Stimulated activated naive B cell treated with anti-CD40 and anti-IgM and Interleukin-4, amounts not matched to agents 10 μg/mL and 1 μg/mL and 100 μg/mL, for 72 hours (primary cell): ENCODE measurements around the gene MINDY4.

Experiments used
- ATAC-seq, 2 donors: fragments of 150-1000 bp; cut with Tn5 transposase; replicated peaks; 2 replicates each; pipeline ENCODE4 v1.10.0; 2021; ENCODE audit warnings: moderate library complexity in 1 of 2
- DNase-seq: peaks from one replicate; pipeline ENCODE4 v3.0.0; 2021
- H3K27ac Mint-ChIP-seq: one replicate; pipeline ENCODE4 v1.8.0; 2022; ENCODE audit warnings: mild to moderate bottlenecking, mixed read lengths
- H3K27me3 Mint-ChIP-seq, 2 donors: one replicate each; pipeline ENCODE4 v1.8.0; 2022; ENCODE audit warnings: mixed read lengths in 2 of 2
- H3K36me3 Mint-ChIP-seq, 2 donors: one replicate each; pipeline ENCODE4 v1.8.0; 2022; ENCODE audit warnings: mixed read lengths in 2 of 2, mild to moderate bottlenecking in 1 of 2
- H3K4me1 Mint-ChIP-seq, 2 donors: one replicate each; pipeline ENCODE4 v1.8.0; 2022; ENCODE audit warnings: mixed read lengths in 2 of 2, mild to moderate bottlenecking in 1 of 2
- H3K4me3 Mint-ChIP-seq, 2 donors: one replicate each; pipeline ENCODE4 v1.8.0; 2022; ENCODE audit warnings: mild to moderate bottlenecking in 2 of 2, mixed read lengths in 2 of 2, moderate library complexity in 1 of 2
- H3K9me3 Mint-ChIP-seq, 2 donors: one replicate each; pipeline ENCODE4 v1.8.0; 2022; ENCODE audit warnings: mixed read lengths in 2 of 2, mild to moderate bottlenecking in 1 of 2

The MINDY4 gene

DNA sequence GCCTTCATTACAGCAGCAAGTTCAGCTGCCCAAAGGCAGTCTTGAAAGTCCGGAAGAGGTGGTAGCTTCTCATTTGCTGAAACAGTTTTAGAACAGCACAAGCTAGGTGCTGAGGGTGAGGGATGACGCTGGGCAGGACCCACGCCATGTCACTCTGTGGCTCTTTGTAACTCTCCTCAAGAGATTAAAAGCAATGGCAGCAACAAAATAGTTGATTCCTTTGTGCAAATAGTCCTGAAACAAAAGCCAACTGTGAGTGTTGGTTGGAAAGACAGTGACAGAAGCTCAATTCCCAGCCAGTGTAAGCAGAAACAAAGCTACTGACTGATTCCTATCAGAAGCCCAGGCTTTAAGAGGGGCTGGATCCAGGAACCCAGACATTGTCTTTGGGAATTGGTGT, 92.9 kb downstream of the MINDY4 start:
- no peaks in the 10 kb centered on the region for H3K9me3 Mint-ChIP-seq
- no peak overlapping the region for H3K27ac Mint-ChIP-seq
- H3K27me3 Mint-ChIP-seq, result no peaks in the 10 kb centered on the region
- H3K4me1 Mint-ChIP-seq, result no peaks in the 10 kb centered on the region
- ATAC-seq (no peak), DNase-seq (no peak)
- no peak overlapping the region for H3K4me3 Mint-ChIP-seq
- H3K36me3 Mint-ChIP-seq, result no peaks in the 10 kb centered on the region

DNA sequence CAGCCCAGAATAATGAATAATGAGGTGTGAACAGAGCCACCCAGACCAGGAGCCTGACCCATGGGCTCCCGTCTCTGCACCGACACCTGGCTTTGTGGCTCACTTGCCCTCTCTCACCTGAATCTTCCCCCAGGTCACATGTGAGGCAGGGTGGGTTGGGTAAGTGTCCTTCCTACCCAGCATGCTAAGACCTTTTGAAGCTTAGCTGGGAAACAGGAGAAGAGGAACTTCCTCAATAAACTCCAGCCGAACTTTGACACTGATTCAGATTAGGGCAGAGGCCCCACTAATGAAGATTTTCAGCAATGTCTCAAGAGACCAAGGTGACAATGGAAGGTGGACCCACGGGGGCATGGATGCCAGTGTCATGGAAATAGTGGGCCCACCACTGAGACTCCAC, 93.9 kb downstream of the MINDY4 start:
- DNase-seq (no peak), ATAC-seq (no peak)
- Mint-ChIP-seq H3K27me3 (no peaks in the 10 kb centered on the region), H3K4me3 (no peak overlapping the region), H3K27ac (no peak overlapping the region), H3K36me3 (no peaks in the 10 kb centered on the region), H3K4me1 (no peaks in the 10 kb centered on the region), H3K9me3 (no peaks in the 10 kb centered on the region)

DNA sequence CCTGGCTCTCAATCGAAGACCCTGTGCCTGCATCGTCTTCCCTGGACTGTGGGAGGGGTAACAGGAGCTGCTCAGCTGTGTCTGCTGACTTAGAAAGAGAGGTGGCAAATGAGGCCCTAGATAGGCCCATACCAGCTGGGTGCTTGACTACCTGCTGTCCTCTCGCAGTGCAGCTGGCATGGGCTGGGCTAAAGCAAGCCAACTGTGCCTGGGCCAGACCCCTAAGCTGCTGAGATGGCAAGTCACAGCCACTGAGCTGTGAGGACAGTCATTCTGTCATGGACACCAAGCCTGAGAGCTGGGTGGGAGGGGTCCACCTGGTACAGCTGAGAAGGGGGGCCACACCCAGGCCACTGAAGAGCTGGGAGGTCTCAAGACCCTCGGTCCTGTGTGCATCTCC, 94.6 kb downstream of the MINDY4 start:
- Mint-ChIP-seq H3K4me1 (no peaks in the 10 kb centered on the region), H3K27me3 (no peaks in the 10 kb centered on the region), H3K36me3 (no peaks in the 10 kb centered on the region), H3K4me3 (no peak overlapping the region), H3K27ac (no peak overlapping the region), H3K9me3 (no peaks in the 10 kb centered on the region)
- DNase-seq (no peak), ATAC-seq (no peak)

DNA sequence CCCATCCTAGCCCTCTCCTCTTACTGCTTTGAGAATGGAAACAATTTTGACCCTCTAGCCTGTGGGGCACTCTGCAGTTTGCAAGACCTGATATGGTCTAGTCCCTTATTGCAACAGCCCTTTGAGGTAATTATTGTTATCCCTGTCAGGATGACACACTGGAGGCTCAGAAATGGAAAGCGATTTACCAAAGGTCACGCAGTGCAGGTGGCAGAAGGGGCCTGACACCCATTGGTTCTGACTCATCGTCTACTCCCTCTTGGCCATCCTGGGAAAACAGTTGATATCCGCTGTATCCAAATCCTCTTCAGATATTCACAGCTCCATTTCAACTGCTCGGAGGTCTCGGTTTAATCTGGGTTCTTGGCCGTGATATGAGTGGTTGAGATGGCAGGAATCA, 95.7 kb downstream of the MINDY4 start:
- no peak for ATAC-seq
- H3K9me3 Mint-ChIP-seq, result no peaks in the 10 kb centered on the region
- H3K4me1 Mint-ChIP-seq, result no peaks in the 10 kb centered on the region
- H3K27ac Mint-ChIP-seq, result no peak overlapping the region
- no peaks in the 10 kb centered on the region for H3K36me3 Mint-ChIP-seq
- H3K27me3 Mint-ChIP-seq, result no peaks in the 10 kb centered on the region
- H3K4me3 Mint-ChIP-seq, result no peak overlapping the region
- no peak for DNase-seq

DNA sequence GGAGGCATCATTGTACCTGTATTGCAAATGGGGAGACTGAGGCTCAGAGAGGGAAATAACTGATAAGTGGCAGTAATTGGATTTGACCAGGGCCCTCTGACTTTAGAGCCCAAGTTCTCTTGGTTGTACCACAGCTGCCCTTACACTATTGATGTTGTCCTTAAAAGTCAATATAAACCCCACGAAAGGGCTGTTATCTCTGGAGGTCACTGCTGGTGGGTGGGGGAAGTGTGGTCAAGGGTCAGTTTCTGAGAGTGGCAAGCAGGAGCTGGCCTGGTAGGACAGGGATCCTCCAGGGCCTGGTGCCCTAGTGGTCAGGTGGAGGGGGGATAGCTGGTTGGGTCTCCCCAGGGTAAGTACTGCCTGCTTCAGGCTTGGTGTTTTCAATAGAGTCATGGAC, 96.3 kb downstream of the MINDY4 start:
- Mint-ChIP-seq H3K4me1 (no peaks in the 10 kb centered on the region), H3K9me3 (no peaks in the 10 kb centered on the region)
- no peak for ATAC-seq

DNA sequence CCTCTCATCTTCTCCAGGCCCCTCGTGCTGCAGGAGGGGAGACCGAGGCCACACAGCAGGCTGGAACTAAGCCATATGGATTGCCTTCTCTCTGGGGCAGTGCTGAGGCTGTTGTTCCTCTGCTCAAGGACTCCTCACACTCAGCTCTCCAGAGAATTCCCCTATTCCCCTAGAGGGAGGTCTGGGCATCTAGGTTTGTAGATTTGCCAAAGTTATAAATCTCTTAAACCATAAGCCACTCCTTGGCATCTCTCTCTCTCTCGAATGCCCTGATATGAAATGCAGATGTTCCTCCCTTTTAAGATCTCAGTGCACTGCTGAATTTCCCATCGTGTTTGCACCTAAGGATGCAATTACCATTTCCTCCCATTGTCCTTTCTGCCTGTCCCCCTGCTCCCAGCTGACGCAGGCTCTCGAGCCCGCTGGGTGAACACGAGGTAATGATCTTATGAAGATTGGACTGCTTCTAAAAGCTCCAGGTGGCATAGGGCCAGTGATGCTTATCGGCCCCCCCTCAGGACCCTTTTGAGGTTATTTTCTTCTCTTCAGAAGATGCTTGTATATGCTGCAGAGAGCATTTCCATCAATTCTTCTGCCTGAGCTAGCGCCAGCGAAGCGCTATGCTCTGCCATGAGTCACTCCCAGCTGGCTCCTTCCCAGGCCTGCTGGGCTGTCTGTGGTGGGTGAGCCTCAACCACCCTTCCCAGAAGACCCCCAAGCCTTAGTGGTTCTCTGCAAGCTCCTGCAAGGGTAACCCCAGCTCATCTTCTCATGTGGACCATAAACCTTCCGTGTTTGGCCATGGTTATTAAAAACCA, 98.8 kb downstream of the MINDY4 start:
- no peak for DNase-seq
- no peak for ATAC-seq
- no peak overlapping the region for H3K27ac Mint-ChIP-seq
- peaks cover 0 to 1% of the 10 kb centered on the region in 2 donors for H3K9me3 Mint-ChIP-seq
- peaks cover 0 to 7% of the 10 kb centered on the region in 2 donors for H3K4me1 Mint-ChIP-seq
- H3K4me3 Mint-ChIP-seq, result no peak overlapping the region
- no peaks in the 10 kb centered on the region for H3K36me3 Mint-ChIP-seq
- H3K27me3 Mint-ChIP-seq, result no peaks in the 10 kb centered on the region

More for the DNA sequence above, 96.3 kb downstream of the MINDY4 start:
- no peaks in the 10 kb centered on the region for H3K36me3 Mint-ChIP-seq
- H3K27me3 Mint-ChIP-seq, result no peaks in the 10 kb centered on the region
- no peak overlapping the region for H3K4me3 Mint-ChIP-seq
- H3K27ac Mint-ChIP-seq, result no peak overlapping the region
- DNase-seq, result no peak

DNA sequence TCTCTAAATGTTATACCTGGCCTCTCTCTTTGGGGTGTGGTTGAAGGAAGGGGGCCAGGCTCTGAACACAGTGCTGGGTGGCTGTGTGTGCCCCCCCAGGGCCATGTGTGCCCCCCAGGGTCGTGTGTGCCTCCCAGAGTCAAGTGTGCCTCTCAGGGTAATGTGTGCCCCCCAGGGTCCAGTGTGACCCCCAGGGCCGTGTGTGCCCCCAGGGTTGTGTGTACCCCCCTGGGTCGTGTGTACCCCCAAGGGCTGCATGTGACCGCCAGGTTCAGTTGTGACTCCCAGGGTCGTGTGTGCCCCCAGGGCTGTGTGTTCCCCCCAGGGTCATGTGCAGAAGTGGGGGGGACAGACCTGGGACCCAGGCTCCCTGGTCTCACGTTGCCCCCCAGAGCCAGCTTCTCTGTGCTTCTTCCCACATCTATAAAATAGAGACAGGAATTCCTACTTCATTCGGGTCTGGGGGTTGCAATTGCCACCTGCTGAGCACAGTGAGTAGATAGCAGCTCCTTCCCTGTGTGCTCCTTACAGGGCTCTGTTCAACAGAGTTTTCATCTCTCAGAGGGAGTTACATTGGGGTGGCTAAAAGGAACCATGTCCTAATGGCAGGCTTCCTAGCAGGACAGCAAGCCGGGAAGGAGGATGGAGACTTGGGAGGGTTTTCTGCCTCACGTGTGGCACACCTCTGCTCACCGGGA, 99.8 kb downstream of the MINDY4 start:
- DNase-seq (no peak), ATAC-seq (no peak)
- Mint-ChIP-seq H3K27ac (no peak overlapping the region), H3K27me3 (no peaks in the 10 kb centered on the region), H3K9me3 (peaks cover 0 to 1% of the 10 kb centered on the region in 2 donors), H3K36me3 (peaks cover 0 to 3% of the 10 kb centered on the region in 2 donors), H3K4me3 (no peak overlapping the region), H3K4me1 (peaks cover under 1 to 7% of the 10 kb centered on the region in 2 donors)

DNA sequence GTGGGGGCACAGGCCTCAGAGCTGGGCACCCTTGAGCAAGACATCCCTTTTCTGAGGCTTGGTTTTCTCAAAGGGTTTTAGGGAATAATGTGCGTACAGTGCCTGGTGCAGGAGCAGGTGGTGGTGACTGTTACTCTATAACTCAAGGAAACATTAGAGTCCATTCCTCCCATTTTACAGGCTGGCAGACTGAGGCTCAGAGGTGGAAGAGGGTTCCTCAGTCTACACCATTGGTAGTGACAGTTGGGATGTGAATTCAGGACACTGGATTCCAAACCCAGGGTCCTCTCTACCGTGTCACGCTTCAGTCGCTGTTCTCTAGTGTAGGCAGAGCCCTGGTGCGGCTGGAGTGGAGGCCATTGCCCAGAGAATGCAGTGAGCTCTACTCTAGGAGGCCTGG, 100.4 kb downstream of the MINDY4 start:
- DNase-seq, result no peak
- H3K9me3 Mint-ChIP-seq, result peaks cover 0 to 1% of the 10 kb centered on the region in 2 donors
- no peak for ATAC-seq
- H3K4me3 Mint-ChIP-seq, result no peak overlapping the region
- peaks cover 1 to 7% of the 10 kb centered on the region in 2 donors for H3K4me1 Mint-ChIP-seq
- no peak overlapping the region for H3K27ac Mint-ChIP-seq
- H3K27me3 Mint-ChIP-seq, result no peaks in the 10 kb centered on the region
- peaks cover 0 to 3% of the 10 kb centered on the region in 2 donors for H3K36me3 Mint-ChIP-seq

DNA sequence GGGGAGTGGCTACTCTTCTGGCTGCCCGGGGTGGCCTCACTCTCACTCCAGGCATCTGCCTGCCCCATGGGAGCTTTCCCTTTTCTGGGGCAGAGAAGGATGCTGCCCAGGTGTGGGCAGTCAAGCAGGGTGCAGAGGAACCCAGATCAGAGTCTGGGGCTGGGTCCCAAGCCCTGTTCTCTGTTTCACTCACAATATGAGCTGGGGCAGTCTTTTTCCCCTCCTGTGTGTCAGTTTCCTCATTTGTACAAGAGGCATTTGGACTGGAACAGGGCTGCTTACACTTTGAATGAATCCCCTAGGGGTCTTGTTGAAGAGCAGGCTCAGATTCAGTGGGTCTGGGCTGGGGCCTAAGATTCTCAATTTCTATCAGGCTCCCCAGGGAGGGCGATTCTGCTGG, 102.0 kb downstream of the MINDY4 start:
- Mint-ChIP-seq H3K4me3 (no peak overlapping the region), H3K9me3 (peaks cover 0 to 1% of the 10 kb centered on the region in 2 donors), H3K27me3 (no peaks in the 10 kb centered on the region), H3K4me1 (peaks cover 1 to 7% of the 10 kb centered on the region in 2 donors), H3K36me3 (peaks cover 0 to 3% of the 10 kb centered on the region in 2 donors), H3K27ac (no peak overlapping the region)
- peak; percentile 66 to 80 for ATAC-seq
- peak; percentile 7 for DNase-seq

DNA sequence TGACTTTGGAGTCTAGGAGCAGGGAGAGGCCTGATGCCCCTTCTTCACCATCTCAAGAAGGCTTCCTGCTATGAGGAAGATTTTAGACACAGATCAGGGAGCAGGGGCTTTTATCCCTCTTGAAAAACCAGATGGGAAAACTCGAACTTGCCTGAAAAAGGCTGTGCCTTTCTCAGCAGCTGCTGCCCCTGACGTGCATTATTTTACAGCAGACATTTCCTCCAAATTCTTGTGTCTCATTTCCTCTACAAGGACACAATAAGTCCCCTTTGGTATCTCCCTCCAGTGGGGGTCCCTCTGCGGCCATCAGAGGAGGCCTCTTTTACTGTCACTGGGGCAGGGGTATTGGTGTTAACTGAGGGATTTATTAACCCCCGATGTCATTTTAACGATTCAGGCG, 102.4 kb downstream of the MINDY4 start:
- Mint-ChIP-seq H3K4me1 (peaks cover 1 to 7% of the 10 kb centered on the region in 2 donors), H3K4me3 (no peak overlapping the region), H3K36me3 (peaks cover 0 to 3% of the 10 kb centered on the region in 2 donors), H3K9me3 (peaks cover 0 to 1% of the 10 kb centered on the region in 2 donors), H3K27me3 (no peaks in the 10 kb centered on the region), H3K27ac (no peak overlapping the region)
- DNase-seq (no peak), ATAC-seq (no peak)

DNA sequence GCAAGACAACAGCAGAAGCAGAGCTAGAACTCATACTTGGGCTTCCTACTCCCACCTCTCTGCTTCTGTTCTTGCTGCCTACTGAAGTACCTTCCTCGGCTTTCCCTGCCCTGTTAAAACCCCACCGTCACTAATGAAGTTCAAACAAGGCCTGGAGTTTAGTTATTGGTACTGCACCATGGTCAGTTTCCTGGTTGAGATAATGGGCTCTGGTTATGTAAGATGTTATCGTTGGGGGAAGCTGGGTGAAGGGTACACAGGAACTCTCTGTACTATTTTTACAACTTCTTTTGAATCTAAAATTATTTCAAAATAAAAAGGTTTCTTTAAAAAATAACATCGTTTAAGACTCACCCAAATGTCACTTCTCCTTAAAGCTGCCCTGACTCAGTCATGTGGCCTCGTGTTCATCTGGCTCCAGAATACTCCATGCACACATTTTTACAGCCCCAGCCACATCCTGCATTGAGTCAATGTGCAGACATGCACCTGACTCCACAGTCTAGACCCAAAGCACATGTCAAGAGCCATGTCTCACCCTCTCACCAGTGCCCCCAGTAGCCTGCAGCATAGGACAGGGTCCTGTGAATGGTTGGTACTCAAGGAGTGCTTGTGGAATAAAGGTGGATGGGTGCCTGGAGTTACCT, 103.6 kb downstream of the MINDY4 start:
- Mint-ChIP-seq H3K27me3 (no peaks in the 10 kb centered on the region), H3K27ac (no peak overlapping the region), H3K4me3 (no peak overlapping the region), H3K9me3 (peaks cover 0 to 1% of the 10 kb centered on the region in 2 donors), H3K36me3 (peaks cover 0 to 3% of the 10 kb centered on the region in 2 donors), H3K4me1 (peaks cover 1 to 7% of the 10 kb centered on the region in 2 donors)
- ATAC-seq (peak; percentile 28 to 37), DNase-seq (no peak)

DNA sequence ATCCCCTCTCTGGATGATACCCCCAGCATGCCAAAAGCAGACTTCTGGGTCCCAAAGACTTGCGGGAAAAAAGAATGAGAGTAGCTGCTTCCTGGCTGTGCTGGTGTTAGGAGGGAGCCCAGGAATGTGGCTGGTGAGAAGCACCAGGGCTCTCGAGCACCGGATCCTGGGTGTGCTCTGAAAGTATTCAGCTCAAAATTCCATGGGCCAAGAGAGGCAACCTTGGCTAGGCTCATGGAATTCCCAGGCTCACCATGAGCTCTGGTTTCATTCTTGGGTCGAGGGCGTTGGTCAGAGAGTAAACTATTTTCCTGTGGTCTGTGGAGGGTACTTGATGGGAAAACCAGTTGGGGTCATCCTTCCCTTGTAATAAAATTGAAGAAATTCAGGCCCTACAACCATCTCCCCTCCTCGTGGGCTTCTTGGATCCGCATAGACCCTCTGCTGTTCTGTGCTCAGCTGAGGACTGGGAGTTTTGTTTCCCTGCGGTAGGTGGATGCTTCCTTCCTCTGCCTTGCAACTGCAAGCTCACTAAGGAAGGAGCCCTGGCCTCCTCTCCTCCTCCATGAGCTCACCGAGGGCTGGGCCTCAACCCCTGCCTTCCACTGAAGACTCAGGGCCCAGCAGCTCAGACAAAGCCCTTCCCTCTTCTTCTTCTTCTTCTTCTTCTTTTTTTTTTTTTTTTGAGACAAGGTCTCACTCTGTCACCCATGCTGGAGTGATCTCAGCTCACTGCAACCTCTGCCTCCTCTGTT, 106.0 kb downstream of the MINDY4 start:
- Mint-ChIP-seq H3K4me3 (no peak overlapping the region), H3K4me1 (peaks cover 4 to 7% of the 10 kb centered on the region in 2 donors), H3K27ac (peak overlapping the region; percentile 27), H3K36me3 (peaks cover 0 to 3% of the 10 kb centered on the region in 2 donors), H3K27me3 (no peaks in the 10 kb centered on the region), H3K9me3 (peaks cover 0 to 1% of the 10 kb centered on the region in 2 donors)
- no peak for ATAC-seq
- DNase-seq, result no peak

DNA sequence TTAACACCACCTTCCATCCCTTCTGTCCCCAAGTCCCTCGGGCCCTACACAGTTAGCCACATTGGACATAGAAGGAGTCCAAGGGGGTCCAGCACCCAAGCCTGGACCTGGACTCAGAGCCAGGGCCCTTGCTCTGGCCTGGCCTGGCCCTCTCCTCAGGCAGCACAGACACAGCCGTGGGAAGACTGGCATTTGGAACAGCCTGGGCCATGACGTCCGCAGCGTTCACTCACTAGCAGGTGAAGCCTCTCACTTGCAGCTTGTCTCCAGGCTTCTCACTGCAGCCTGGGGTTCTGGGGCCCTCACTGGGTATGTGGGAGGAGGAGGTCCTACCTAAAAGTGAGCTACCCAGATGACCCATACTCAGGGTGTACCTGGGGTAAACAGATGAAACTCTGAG, 106.8 kb downstream of the MINDY4 start:
- DNase-seq, result no peak

More for the DNA sequence above, 106.8 kb downstream of the MINDY4 start:
- no peak overlapping the region for H3K4me3 Mint-ChIP-seq
- no peak overlapping the region for H3K27ac Mint-ChIP-seq
- no peak for ATAC-seq
- H3K4me1 Mint-ChIP-seq, result peaks cover 4 to 7% of the 10 kb centered on the region in 2 donors
- H3K9me3 Mint-ChIP-seq, result peaks cover 0 to 1% of the 10 kb centered on the region in 2 donors
- peaks cover 0 to 3% of the 10 kb centered on the region in 2 donors for H3K36me3 Mint-ChIP-seq
- H3K27me3 Mint-ChIP-seq, result no peaks in the 10 kb centered on the region
